ENCODE measurements around the gene SPR. TPM values are rescaled to one million over a fixed set of nuclear protein-coding genes. Genes with fewer than 3 reads are reported as not detected.

Gene SPR
- total and polyA plus RNA-seq, 2 of the 13 experiments (the other 11 are each of a cell fraction or from before 2014, with no cell fraction given): 34.0 to 96.0 TPM

DNA sequence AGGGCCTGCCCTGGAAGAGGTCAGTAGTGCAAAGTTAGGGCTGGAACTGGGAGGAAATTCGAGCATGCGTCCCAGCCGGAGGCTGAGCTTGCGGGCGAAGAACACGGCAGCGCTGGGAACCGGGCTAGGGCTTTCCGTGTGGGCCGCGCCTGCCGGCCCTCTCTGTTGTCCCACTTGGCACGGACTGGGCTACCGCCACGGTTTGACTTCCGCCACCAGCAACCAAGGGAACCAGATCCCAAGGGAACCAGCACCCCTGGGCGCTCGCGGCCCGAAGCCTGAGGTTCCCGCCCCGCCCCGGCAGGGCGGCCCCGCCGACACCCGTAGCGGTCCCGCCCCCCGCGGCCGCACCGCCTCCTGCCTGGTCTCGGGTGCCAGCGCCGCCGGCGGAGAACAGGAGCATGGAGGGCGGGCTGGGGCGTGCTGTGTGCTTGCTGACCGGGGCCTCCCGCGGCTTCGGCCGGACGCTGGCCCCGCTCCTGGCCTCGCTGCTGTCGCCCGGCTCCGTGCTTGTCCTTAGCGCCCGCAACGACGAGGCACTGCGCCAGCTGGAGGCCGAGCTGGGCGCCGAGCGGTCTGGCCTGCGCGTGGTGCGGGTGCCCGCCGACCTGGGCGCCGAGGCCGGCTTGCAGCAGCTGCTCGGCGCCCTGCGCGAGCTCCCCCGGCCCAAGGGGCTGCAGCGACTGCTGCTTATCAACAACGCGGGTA is at the start of gene SPR (continued):
- TF ChIP-seq, protein P1, sequence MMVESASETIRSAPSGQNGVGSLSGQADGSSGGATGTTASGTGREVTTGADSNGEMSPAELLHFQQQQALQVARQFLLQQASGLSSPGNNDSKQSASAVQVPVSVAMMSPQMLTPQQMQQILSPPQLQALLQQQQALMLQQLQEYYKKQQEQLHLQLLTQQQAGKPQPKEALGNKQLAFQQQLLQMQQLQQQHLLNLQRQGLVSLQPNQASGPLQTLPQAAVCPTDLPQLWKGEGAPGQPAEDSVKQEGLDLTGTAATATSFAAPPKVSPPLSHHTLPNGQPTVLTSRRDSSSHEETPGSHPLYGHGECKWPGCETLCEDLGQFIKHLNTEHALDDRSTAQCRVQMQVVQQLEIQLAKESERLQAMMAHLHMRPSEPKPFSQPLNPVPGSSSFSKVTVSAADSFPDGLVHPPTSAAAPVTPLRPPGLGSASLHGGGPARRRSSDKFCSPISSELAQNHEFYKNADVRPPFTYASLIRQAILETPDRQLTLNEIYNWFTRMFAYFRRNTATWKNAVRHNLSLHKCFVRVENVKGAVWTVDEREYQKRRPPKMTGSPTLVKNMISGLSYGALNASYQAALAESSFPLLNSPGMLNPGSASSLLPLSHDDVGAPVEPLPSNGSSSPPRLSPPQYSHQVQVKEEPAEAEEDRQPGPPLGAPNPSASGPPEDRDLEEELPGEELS (CRISPR knock-in tag; IDR thresholded peaks at IDR 0.05): peak; percentile 29; the same call in 1 of the 2 replicates
- TF ChIP-seq ZNF841 (CRISPR knock-in tag; IDR thresholded peaks at IDR 0.05; ENCODE audit: borderline replicate concordance) (peak; percentile 93), NFKBIZ (CRISPR knock-in tag; IDR thresholded peaks at IDR 0.05) (no peak; the same call in 1 of the 2 replicates), ESRRA (CRISPR knock-in tag; IDR thresholded peaks at IDR 0.05; ENCODE audit: low read depth) (0 out of 2 replicates have a peak, but pooled peaks have one; percentile 32), ZKSCAN8 (CRISPR knock-in tag; IDR thresholded peaks at IDR 0.05; ENCODE audit: borderline replicate concordance) (no peak), POGZ (CRISPR knock-in tag; IDR thresholded peaks at IDR 0.05) (no peak; the same call in 1 of the 2 replicates), CBX5 (CRISPR knock-in tag; IDR thresholded peaks at IDR 0.05; ENCODE audit: borderline replicate concordance) (no peak; the same call in 1 of the 2 replicates), NFAT5 (CRISPR knock-in tag; IDR thresholded peaks at IDR 0.05) (0 out of 2 replicates have a peak, but pooled peaks have one; percentile 56), ZNF629 (CRISPR knock-in tag; conservative IDR thresholded peaks at IDR 0.05) (no peak), ELK4 (CRISPR knock-in tag; IDR thresholded peaks at IDR 0.05; ENCODE audit: borderline replicate concordance) (no peak), DPF2 (CRISPR knock-in tag; IDR thresholded peaks at IDR 0.05; ENCODE audit: borderline replicate concordance, low read depth) (no peak), ZNF776 (CRISPR knock-in tag; IDR thresholded peaks at IDR 0.05) (peak; percentile 88; the same call in 1 of the 2 replicates), ZNF709 (CRISPR knock-in tag; IDR thresholded peaks at IDR 0.05) (peak; percentile 94), MNT (IDR thresholded peaks at IDR 0.05) (no peak), ZSCAN20 (CRISPR knock-in tag; IDR thresholded peaks at IDR 0.05; ENCODE audit: borderline replicate concordance) (peak; percentile 71)
- TF ChIP-seq, protein P2, sequence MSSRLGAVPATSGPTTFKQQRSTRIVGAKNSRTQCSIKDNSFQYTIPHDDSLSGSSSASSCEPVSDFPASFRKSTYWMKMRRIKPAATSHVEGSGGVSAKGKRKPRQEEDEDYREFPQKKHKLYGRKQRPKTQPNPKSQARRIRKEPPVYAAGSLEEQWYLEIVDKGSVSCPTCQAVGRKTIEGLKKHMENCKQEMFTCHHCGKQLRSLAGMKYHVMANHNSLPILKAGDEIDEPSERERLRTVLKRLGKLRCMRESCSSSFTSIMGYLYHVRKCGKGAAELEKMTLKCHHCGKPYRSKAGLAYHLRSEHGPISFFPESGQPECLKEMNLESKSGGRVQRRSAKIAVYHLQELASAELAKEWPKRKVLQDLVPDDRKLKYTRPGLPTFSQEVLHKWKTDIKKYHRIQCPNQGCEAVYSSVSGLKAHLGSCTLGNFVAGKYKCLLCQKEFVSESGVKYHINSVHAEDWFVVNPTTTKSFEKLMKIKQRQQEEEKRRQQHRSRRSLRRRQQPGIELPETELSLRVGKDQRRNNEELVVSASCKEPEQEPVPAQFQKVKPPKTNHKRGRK (CRISPR knock-in tag; IDR thresholded peaks at IDR 0.05): no peak
